GM19395 (cell line): Measurements from ENCODE around the gene CHN2.

Experiments
- ATAC-seq: cut with Tn5 transposase; IDR thresholded peaks from one replicate; pipeline ENCODE4 v1.9.1; 2021; ENCODE audit warnings: mild to moderate bottlenecking, moderate library complexity; ENCODE audit not compliant: unreplicated experiment

CHN2 gene

DNA sequence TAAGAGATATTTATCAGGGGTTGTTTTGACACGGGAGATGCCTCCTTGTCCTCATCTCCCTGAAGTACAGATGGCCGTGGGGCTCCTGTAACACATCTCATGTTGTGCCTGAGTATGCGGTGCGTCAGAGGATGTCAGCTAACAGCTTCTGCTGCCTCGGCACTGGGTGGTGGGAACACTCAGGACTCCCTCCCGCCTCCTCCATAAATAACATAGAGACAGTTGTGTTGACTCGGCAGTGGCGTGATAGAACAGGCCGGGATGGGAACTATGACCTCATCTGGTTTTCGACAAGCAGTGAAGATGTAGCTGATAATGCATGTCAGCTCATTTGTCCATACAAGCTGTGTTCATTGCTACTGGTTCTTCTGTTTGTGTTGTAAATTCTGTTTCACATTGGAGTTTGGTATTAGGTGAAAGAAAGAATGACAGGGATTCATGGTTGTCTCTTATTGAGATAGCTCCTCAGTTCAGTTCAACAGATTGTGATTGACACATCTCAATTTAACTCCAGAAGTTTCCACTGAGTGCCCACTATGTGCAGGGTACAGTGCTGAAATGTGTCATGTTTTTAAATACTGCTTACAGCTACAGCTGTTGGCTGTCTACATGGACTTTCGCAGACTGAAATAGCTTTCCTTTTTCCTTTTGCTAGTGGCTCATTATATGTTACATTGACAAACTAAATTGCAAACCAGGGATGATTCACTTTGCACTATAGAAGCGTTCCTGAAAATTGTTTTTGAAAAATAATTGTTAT, 87.4 kb downstream of the CHN2 start:
- no peak for ATAC-seq

DNA sequence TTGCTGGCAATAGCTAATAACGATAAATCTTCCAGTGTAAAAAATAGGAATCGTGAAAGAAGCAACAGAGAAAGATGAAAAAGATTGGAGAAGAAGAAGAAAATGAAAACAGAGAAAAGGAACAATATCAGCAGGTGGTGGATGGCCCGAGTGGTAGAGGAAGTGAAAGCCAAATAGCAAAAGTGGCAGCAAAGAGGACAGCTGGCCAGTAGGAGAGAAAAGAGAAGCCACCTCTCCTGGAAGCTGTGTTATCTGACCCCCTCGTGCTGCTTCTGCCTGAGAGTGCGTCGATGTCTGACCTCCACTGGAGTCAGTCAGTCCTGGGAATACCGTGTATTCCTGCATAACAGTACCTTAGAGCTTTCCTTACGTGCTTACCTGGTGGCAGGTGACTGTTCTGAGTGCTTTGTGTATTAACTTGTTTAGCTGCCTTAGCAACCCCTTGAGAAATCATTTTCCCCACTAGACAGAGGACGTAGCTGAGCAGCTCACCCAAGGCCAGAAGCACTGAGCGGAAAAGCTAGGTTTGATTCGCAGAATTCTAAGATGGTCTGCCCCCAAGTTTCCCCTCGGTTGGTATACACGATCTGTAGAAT, 88.3 kb downstream of the CHN2 start:
- ATAC-seq, result no peak

DNA sequence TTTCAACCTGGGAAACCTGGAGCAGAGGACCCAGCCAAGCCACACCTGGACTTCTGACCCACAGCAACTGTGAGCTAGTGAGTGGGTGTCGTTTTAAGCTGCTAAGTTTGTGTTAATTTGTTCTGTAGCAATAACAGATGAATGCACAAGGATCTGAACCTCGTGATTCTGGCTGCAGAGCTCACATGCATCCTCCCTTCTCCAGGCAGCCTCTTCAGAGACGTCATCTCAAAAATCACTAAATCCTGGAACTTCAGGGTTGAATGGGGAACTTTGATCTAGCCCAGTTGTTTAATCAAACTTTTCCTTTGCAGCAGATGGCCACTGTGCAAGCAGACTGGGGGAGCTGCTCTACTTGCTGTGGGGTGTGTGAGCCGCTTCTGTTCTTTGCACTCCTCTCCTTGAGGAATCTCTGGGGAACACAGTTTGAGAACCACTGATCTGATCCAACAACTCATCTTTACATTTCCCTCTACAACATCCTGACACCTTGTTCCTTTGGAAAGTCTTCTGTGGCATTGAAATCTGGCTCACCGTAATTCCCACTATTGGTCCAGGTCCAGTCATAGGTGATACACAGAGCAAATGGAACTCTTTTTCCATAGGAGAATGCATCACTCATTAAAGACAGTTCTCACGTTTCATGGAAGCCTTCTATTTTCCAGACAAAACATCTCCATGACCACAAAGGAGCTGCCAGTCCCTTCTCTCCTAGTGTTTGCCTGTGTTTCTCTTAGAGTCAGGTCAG, 90.3 kb downstream of the CHN2 start:
- no peak for ATAC-seq

DNA sequence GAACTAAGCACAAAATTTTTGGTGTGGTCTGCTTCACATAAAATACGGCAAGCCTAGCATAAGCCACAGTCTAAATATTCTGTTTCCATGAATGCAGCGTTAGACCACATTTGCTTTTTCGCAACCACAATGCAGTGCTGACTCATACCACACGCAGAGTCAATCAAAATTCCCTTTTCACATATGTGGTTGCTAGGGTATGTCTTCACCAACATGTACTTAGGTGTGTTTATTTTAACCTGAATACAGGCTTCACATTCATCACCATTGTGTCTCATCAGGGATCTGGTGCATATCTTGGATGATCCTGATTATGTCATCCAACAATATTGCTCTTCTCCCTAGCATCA, 90.8 kb downstream of the CHN2 start:
- peak; percentile 79 for ATAC-seq

DNA sequence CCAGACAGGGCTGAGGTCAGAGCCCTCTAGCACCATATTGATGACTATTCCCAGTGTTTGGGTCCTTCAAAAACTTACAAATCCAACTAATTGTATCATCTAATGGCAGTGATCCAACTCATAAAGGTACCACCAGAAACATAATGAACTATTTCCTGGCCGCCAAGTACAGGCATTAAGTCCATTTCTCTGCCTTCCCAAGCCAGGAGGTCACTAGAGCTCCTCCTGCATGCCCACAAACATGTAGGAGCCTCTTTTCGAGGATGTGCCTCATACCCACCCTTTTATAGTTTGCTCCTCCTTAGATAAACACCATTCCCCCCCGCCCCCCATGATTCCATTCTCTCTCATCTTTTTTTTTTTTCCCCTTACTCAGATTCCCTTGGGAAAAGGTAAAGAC, 91.3 kb downstream of the CHN2 start:
- no peak for ATAC-seq

DNA sequence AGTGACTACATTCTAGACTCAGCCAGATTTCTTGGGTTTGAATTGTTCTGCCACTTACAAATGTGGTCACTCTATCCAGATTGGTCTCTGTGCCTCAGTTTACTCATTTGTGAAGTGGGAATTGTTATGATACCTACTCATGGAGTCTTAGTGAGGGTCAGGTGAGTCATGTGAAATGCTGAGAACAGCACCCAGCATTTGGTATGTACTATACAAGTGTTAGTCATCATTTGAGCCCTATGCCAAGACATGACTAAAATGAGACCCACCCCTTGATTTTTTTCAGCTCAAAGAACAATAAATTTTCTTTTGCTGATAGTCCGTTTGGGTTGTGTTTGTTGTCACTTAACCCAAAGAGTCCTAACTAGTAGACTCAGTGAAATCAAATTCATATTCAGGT, 92.8 kb downstream of the CHN2 start:
- ATAC-seq, result no peak

DNA sequence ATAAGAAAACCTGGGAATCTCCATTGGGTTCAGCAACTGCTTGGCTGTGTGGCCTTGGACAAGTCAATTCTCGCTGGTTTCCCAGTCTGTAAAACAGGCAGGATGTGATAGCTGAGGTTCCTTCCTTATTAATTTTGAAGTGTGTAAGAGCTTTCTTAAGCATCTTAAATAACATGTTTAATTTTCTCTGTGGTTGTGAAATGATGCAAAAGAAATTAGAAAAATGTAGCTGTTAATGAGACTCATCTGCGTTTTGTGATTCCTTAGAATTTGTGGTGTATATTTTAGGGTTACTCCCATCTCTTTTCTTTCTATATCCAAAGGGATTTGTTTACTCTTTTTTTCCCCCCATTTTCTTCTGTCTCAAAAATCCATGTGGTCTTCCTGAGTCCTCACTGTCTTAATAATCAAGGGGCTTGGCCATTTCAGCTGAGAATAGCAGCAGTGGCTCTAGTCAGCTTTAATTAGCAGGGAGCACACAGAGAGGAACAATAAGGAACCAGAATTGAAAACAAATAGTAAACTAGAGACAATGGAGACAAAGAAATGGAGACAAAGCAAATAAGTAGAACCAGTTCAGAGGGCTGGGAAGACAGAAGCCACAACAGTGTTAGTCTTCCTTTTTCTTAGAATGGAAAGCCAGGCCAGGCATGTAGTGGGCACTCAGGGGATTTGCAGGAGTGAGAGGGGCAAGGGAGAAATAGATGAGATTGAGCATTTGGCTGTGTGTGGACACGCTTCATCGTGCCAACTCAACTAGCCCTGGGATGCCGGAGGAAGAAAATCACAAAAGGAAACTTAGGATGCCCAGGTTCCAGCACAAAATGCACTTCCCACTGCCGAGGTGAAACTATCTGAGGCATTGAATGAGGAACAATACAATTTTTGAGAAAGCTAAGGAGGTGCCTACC, 93.9 kb downstream of the CHN2 start:
- ATAC-seq, result no peak

DNA sequence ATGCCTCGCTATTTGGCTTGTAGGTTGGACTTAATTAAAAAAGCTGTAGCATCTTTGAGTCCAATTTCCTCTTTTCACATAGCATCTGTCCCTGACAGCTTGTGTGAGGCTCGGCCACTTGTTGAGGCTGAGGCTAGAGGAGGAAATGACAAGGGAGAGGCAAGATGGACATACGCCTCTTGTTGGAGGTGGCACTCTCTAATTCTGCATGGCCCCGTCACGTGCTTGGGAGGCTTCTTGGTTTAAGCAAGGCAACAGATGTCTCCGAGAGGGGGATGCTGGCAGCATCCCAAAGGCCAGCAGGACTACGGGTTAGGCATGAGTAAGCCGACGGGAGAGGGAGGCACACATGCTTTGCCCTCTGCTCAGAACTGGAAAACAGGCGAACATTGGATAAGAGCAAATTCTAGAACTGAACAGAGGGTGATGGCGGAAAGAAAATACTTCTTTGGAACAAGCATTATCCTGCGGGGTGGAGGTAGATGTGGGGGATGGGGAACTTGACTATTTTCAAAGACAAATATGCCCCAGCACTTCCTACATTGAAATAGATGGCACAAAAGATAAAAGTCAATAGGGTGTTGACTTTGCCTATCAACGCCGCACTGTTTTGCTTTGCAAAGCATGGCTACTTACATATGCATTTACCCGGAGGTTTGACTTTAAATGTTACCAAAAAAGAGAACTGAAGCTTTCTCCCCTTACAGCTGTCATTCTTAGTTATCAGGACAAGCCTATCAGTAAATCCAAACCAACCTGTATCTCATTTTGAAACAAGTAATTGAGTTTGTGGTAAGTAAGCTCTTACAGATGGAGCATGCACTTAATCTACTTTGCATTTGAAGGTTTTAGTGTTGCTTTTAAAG, 94.8 kb downstream of the CHN2 start:
- ATAC-seq, result peak; percentile 78

DNA sequence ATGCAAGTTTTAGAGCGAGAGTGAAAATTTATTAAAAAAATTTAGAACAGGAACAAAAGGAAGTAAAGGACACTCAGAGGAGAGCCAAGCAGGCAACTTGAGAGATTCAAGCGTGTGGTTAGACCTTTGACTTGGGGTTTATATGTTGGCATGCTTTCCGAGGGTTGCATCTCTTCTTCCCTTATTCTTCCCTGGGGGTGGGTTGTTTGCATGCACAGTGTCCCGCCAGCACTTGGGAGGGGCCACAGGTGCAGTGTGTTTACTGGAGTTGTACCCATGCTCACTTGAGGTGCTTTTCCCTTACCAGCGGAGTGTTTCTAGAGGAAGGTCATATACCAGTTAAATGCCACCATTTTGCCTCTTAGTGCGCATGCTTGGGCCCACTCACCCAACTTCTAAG, 96.3 kb downstream of the CHN2 start:
- no peak for ATAC-seq

DNA sequence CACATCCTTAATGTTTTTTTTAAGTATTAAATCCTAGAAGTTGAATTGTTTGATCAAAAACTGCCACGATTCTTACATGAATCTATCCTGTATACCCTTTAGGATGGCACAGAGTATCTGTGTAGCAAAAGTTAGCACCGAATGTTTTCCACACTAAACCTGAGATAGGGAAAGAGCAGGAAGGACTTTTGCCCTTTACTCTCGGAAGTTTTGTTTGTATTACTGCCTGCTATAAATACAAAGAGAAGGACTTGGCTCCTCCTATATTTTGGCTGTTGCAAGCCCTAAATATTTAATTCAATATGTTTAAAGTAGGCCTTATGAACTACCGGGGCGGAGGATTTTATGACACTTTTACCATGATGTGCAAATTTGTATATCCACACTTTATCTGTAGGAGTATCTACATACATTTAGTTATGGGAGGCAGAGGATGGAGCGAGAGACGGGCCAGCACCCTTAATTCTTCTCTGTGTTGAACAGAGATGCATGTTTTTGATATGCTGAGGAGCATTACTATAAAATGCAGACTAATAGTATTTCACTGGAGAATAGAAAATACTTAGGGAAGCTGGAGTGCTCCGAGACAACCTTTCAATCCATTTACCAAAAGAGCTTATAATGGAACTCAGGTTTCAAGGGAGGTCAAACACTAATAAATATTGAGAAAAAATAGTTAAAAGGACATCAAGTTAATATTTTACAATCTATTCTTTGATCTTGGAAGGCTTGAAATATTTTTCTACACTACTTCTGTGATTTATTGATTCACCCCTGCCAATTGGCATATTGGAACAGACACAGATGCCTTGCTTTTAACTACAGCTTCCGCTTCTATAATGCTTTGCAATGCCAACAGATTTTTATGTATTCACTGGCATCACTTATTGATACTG, 97.4 kb downstream of the CHN2 start:
- no peak for ATAC-seq

DNA sequence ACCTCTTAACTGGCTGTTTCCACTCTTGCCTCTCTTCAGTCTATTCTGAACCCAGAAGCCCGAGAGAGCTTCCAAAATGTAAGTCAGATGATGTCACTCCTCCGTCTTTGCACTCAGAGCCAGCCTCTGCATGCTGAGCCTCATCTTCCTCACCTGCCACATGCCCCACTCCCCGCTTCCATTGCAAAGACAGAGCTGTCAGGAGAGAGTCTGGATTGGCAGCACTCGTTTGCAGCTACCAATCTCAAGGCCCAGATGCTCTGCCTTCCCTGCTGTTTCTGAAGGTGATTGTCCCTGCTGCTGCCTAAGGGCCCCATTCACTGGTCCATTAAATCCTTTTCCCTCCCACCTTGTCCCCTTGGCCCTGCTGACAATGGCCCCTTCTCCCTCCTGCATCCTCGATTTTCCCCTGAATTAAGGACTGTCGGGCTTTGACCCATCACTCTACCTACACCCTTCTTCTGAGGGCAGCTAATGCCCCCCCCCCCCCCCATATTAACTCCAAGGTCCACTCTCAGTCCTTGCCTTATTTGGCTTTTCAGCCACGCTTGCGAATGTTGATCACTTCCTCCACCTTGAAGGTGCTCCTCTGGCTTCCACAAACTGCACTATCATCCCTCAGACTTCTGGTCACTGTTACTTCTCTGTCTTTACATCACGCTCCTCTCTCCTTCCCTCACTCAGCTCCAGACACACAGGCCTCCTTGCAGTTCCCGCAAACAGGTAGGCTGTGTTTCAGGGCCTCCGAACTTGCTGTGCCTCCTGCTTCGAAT, 98.5 kb downstream of the CHN2 start:
- ATAC-seq, result no peak

DNA sequence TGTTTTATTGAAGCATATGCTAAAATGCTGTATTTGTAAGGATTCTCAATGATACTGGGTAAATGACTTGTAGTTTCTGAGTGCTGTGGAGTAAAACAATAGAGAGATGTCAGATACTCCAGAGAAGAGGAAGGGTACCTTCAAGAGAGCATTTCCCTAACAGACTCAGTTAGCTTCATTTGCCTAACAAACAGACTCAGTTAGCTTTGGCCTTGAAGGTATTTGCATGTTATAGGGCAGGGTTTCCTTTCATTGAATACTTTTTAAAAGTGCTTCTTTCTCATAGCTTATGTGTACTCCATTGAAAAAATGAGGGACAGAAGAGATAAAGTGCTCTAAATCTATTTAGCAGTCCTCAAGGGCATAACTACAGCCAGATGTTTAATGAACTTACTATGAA, 101.8 kb downstream of the CHN2 start:
- ATAC-seq, result no peak

DNA sequence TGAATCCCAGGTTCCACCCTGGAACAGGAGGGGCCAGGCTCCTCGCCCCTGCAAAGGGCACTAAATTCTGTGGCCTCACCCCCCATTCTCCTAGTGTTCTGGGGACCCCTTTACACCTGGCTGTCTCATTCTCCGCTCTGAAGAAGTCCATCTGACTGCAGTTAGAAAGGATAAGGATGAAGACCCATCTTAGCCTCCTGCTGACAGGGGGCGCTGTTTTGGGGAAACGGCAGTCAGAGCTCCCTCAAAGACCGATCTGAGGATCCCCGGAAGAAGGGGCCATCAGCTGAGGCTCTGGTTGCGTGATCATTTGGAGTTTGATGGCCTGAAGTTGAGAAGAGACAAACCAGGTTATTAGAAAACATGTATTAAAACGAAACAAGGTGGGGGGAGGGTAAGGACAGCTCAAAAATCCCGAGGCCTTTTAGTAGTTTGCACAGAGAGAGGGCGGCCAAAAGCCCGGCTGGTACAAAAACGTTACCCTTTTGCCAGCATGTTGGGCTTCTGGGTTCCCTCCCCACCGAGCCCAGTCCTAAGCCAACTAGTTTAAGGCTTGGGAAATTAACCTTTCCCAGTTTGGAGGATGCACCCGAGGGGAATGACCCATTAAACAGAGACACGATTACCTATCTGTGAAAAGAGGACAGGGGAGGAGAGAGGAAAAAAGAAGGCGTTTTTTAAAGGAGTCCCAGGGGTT, 102.8 kb downstream of the CHN2 start:
- ATAC-seq, result no peak

DNA sequence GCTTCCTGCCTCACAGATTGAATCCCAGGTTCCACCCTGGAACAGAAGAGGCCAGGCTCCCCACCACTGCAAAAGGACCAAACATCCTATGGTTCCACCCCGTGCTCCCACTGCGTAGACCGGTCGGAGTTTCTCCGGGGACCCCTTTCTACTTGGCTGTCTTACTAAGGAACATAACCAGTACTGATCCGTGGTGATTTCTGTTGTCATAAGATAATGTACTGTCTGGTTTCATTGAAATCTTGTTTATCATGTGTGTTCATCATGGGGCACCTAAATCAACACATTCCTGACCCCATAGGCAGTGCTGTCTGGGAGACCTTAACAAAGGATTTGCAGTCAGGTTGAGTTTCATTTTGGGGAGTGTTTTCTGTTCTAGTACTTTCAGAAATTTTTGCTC, 104.5 kb downstream of the CHN2 start:
- ATAC-seq, result no peak

DNA sequence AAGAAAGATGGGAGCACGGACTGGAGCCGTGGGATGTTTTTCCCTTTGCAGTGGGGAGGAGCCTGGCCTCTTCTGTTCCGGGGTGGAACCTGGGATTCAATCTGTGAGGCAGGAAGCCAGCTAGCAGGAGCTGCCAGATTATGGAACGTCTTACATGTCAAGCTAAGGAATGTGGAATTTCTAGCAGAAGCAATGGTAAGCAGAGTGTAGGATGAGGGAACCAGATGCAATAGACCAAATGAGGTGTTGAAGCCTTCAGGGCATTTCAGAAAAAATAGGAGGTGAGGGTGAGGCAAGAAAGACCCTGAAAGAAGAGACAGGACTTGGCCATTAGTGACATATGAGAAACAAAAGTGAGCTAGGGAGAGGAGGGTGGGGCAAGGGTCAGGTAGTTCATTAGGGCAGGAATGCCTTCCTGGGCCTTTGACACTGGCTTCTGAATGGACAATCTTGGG, 105.5 kb downstream of the CHN2 start:
- ATAC-seq, result no peak

DNA sequence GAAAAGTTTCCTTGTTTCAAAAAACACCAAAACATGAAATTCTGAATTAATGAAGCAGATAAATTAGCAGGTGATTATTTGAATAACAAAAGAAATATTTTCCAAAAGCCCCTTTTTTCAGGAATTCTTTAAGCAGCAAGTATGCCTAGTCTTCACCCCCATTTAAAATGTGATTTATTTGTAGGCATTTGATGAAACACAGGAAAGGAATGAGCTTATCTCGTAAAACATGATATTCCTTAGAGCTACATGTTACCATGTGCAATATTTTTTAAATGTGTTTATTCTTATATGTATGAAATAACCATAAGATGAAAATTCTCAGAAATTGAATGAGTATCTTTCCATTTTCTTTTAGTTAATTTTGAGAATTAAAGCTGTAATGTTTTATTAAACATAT, 106.1 kb downstream of the CHN2 start:
- ATAC-seq, result no peak

DNA sequence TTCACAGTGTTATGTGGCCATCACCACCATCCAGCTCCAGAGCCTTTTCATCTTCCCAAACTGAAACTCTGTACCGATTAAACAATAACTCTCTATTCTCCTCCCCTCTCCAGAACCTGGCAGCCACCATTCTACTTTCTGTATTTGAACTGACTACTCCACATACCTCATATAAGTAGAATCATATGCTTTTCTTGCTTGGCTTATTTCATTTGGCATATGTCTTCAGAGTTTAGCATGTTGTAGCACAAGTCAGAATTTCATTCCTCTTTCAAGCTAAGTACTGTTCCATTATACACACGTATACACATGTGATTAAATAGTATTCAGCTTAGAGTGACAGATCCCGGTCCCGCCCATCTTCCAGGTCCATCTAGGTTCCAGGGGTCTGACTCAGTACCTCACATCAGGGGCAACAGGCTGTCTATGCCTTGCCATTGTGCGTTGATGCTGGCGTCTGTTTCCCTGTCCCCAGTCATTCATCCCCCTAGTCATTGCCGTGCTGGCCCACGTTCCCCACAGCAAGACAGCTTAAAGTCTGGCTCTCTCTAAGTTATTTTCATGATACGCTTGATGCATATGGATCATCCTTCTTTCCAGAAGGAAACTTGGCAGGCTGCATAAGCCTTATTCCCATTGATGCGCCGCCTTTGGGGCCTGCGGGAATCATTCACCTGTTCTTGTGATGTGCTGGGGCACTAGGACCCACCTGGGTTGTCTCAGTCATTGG, 108.3 kb downstream of the CHN2 start:
- no peak for ATAC-seq
